ENCODE measurements around the gene HOXC11.

DNA sequence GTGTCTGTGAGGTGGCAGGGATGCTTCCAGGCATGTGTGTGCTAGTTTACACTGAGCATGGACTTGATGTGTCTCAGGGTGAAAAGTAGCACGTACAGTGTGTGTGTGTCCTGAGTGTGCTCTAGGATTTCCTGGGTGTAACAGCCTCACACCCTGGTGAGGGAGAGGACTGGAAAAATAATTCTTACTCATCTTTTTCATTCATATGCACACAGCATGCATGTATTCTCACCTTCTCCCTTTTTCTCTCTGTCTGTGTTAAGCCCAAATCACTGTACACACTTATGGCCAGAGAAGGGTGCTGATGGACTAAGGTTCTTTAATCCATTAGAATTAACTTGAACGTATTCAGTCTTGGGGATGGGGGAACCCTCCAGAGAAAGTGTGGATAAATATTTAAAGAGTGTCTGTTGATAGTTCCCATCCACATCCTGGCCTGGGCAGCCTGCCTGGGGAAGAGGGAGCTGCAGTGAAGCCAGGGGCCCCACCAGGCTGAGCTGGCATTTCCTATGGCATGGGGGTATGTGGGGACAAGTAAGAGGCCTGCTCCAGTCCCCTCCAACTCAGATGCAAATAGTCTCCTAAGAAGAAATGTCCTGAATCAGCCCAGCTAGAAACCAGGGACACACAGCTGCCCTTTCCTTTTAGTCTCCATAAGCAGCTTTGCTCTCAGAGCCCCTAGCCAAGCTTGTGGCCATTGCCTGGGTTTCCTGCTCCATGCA, 34.8 kb downstream of the HOXC11 start:
- TF ChIP-seq CTCF (IDR thresholded peaks at IDR 0.05) (no peak), POLR2A (IDR thresholded peaks at IDR 0.05) (no peak)

All from esophagus squamous epithelium (tissue), 4 donors.